Jurkat, Clone E6-1 (cell line): ENCODE data around the gene EPHA1.

Experiments
- DNase-seq: peaks from one replicate; pipeline ENCODE4 v3.0.0-alpha.2; 2011; ENCODE audit warnings: low read depth, low spot score
- H3K4me3 ChIP-seq: 2 replicates; pipeline ENCODE4 v1.5.1; 2011; ENCODE audit warnings: mild to moderate bottlenecking, low read length, control low read depth, moderate library complexity

Gene EPHA1

DNA sequence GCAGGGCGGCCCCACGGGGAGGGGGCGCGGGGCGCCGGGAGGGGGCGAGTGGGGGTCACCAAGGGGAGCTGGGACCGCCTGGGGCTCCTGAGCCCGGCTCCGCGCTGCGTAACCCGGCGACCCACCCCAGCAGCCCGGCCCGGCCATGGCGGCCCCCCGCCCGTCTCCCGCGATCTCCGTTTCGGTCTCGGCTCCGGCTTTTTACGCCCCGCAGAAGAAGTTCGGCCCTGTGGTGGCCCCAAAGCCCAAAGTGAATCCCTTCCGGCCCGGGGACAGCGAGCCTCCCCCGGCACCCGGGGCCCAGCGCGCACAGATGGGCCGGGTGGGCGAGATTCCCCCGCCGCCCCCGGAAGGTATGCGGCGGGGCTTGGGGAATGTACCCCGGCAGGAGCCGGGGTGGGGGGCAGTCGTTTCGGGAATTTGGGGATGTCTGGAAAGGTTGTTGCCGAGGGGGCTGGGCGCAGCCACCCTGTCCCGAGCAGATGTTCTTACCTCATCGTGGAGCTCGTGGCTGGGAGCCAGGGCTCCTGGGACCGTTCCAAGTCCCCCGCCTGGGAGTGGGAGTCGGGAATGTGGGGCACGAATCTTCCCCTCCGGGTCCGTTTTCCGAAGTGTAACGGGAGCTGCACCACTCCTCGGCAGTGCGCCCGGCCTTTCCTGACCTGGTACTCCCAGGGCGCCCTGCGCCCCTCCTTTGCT lies 27.1 kb downstream of the EPHA1 start:
- DNase-seq = no peak
- H3K4me3 ChIP-seq = peak overlapping the region; percentile 80

DNA sequence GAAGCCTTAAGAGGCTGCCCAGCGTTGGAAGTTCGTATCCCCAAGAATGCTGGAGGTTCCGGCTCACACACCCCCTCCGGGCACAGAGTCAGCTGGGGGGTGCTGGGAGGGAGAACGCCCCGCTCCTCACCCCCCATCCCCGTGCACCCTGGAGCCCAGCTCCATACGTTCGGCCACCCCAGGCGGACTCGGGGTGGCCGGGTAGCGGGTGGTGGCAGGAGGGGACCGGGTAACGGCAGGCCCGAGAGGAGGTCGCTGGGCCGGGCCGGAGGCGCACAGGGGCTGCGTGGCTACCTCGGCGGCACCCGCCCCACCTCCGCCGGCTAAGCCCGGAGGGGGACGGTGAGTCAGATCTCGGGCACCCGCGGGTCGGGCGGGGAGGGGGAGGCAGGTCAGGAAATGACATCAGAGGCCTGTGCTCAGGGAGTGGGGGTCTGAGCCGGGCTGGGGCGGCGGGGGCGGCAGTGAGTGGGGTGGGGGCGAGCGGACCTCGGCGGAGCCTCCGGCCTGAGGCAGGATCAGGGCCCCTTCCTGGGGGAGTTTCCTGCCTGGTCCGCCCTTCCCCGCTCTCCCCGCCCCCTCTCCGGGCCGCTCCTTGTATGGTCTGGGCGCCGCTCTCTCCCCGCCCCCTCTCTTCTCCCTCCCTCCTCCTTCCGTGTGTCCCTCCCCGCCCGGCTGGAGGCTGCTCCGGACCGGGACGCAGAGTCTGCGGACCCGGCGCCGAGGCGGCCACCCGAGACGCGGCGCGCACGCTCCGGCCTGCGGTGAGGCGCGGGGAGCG lies 27.8 kb downstream of the EPHA1 start, which contains the start of gene ZYX:
Gene ZYX, plus strand, starts transcription at position 700 of the 781 bp plus-strand sequence. CDS start 227 bp downstream, outside the sequence.
- DNase-seq = peak; percentile 63
- H3K4me3 ChIP-seq = peak within 1 kb of the TSS; percentile 80

GRCh38 chr7:143380260-143380645 lies 28.4 kb downstream of the EPHA1 start:
- peak; percentile 82 for DNase-seq

DNA sequence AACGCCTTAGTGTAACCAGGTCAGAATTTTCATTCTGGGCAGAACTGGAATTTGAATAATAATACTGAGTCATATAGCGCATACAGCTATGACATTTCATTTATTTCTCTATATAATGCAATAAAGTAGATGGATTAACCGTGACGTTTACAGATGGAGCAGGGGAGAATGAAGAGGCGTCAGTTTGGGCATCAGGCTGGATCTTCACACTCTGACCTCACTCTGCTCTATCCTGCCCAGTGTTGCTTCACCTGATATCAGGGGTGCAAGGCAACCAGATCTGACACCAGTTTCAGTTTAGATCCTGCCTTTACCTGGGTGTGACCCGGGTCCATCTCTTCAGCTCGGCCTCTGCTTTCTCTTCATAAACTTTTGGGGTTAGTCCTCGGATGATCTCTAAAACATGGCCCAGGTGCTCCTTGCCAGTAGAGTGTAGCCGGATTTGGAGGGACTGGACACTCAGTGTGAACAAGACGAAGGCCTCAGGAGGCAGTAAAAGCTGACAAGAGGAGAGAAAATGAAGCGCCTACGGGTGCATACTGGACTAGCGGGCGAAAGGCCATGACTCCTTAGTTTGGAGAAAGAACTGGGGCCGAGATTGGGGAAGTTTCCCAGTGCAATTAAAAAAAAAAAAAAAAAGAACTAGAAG lies 28.9 kb downstream of the EPHA1 start:
- no peak for DNase-seq
- peak overlapping the region; percentile 80 for H3K4me3 ChIP-seq

More at GRCh38 chr7:143380260-143380645, 28.4 kb downstream of the EPHA1 start:
- H3K4me3 ChIP-seq = peak overlapping the region; percentile 80

DNA sequence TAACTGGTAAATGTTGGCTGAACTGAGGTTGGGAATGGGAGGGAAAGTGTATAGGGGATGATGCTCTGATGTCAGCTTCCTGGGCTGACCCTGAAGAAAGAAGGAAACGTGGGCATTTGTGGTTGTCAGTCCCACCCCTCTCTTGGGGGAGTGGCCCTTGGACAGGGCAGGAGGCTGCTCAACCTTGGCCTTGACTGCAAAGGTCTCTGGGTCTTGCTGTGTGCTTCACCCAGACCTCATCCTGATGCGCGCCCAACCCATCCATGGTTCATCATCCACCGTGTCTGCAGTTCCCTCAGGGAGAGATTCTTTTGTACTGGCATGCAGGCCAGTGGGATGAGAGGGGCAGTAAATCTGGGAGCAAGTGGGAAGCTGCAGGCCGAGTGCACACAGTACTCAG lies 32.3 kb downstream of the EPHA1 start:
- DNase-seq = no peak

GRCh38 chr7:143375298-143376034 lies 33.2 kb downstream of the EPHA1 start:
- peak; percentile 88 for DNase-seq
- peak overlapping the region; percentile 13 for H3K4me3 ChIP-seq

More for the DNA sequence above, 32.3 kb downstream of the EPHA1 start:
- no peak overlapping the region for H3K4me3 ChIP-seq

GRCh38 chr7:143374561-143374960 lies 34.1 kb downstream of the EPHA1 start:
- DNase-seq = no peak
- no peak overlapping the region for H3K4me3 ChIP-seq

DNA sequence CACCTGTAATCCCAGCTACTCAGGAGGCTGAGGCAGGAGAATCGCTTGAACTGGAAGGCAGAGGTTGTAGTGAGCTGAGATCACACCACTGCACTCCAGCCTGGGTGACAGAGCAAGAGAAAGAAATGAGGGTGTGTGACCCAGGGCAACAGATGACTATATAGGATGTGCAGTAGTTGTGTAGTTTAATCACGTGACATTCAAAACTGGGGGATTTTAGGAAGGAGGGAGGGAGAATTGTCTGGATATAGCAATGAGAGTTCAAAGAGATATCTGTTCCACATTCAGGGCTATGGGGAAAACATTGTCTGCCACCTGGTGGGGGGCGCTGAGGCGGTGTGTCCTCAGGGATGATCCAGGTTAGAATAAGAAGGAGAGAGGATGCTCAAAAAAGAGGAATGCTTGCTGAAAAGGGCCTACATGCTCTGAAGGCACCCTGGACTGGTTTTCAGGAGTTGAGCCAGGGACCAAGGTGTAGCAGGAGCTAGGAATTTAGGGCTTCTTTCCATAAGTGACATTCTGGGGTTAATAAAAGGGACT lies 35.3 kb downstream of the EPHA1 start:
- H3K4me3 ChIP-seq = no peak overlapping the region
- DNase-seq = no peak

DNA sequence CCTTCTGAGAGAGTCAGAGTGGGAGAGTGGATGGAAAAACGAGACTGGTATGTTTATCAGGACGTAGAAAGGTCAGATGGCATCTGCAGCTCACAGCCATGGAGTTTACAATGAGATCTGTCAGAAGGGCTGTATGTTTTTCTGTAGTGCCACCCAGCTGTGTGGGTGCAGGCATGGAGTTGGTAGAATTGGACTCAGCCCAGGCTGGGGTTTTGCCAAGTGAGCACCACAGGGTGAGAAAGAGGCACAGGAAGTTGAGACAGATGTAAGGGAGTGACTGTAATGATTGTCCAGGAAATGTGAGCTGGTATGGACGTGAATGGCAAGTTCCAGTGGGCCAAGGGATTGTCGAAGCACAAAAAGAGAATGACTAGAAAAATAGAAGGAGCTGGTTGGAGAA lies 36.6 kb downstream of the EPHA1 start:
- DNase-seq = peak; percentile 44
- no peak overlapping the region for H3K4me3 ChIP-seq

DNA sequence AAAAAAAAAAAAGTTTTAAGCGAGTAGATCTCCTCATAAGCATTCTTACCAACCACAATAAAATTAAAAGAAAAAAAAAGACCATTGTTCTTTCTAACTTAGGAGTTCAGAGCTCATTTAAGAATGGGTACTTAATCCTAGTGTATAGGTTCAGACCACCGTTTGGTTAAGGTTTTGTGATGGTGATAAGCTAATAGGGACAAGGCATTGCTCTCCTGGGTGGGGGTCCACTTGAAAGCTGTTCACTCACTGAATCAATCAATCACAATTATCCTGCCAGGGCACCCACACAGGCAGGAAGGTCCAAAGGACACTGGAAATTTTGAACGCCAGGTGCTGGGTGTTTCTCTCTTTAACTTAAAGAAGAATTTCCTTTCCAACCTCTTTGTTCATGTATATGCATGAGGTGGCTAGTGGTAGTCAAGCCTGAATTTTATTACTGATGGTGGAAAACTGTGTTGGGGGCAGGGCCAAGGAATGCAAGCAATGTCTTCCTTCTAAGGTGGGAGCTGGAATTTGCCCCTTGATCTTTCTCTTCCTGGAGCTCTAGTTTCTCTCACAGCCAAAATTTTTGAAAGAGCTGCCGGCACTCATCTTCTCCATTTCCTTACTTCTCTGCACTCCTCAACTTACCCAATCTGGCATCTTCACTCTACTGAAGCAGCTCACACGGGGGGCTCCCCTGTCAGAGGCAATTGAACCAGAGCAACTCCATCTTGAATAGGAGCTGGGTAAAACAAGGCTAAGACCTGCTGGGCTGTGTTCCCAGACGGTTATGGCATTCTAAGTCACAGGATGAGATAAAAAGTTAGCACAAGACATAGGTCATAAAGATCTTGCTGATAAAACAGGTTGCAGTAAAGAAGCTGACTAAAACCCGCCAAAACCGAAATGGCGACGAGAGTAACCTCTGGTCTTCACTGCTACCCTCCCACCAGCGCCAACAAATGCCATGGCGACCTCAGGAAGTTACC lies 38.7 kb downstream of the EPHA1 start:
- no peak for DNase-seq
- H3K4me3 ChIP-seq = no peak overlapping the region

DNA sequence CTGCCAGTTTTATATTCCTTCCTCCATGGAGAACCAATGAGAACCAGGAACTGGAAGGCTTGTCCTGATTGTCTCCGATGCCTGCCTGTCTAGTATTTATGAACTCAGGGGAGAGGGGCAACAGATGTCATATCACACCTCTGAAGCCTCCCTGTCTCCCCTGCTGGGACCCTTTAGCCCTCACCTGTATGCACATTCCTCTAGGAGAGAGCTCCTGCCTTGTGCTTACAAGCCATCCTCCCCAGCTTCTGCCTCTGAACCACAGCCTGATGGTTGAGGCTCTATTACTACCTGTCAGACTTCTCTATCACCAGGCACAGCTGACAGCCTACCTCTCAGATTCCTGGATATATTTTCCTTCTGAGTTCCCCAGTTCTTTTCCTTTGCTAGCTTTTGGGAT lies 40.3 kb downstream of the EPHA1 start:
- no peak for DNase-seq
- H3K4me3 ChIP-seq = no peak overlapping the region

- H3K4me3 ChIP-seq = no peak overlapping the region
- no peak for DNase-seq
Observed at GRCh38 chr7:143367972-143368371, 40.7 kb downstream of the EPHA1 start.

DNA sequence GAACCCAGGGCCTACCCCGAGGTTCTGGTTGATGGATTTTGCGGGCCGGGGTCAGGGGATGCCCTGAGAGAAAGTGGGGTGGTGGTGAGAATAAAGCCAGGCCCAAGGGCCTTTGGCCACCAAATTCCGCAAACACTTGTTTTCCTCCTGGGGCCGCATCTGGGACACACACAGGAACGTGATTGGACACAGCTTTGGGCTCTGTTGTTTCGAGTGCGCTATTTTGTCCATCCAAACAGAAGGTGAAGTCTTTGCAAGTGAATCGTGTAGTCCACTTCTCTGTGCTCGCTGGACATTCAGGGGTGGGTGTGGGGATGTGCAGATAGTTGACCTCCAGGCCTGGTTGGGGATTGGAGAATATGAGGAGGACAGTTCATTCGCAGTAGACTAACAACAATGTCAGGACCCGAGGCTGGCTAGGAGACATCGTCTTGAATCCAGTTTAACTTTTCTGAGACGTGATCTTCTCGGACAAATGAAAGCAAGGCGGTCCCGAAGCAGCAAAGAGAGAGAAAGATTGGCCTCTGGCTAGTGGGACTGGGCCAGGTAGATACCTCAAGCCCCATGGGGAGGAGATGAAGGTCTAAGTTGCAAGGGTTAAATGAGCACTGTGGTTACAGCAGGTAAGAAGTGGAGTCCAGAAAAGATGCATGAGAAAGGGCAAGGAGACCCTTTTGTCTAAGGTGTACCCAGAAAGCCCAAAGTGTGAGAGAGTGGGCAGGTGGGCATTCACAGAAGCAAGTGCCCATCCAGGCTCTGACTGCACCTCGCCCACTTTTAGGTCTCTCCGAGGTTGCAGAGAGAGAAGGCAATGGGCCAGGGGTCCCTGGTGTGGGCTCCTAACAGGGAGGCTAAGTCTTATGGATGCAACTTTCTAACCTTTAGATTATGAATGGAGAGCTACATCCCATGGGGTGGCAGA lies 45.4 kb downstream of the EPHA1 start:
- H3K4me3 ChIP-seq = no peak overlapping the region
- no peak for DNase-seq

DNA sequence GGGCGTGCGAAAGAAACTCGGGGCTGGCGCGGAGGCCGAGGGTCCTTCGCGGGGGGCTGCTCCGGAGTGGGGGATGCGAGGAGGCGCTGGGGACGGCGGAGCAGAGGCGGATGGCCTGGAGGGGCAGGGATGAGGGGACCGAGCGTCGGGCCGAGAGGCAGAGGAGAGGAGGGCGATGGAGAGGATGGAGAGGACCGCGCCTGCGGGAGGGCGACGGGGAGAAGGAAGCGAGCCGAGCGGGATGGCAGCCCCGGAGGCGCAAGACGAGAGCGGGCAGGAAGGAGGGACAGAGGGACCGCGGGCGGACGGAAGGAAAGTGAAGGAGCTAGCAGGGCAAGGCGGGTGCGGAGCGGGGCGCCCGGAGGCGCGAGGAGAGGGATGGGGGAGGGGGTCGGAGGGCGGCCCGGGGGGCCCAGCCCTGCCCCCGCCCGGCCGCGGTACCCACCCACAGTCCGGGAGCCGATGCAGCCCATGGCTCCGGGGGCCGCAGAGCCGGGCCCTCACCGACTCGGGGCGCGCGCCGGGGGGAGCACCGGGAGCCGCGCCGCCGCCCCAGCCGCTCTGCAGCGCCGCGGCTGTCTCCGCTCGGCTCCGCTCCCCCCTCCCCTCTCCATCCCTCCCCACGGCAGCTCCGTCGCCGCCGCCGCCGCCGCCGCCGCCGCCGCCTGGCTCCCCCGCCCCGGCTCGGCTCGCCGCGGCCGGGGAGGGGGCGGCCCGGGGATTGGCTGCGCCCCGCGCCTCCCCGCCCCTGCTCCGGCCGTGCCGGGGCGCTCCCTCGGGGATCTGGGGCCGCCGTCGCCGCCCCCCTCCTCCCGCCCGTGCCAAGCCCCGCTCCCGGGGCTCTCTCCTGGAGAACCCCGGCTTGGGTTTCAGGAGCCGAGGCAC lies 46.3 kb downstream of the EPHA1 start, which contains the start of gene FAM131B:
Gene FAM131B, minus strand, starts transcription at position 583 of the 885 bp plus-strand sequence. Its CDS starts 110 bp downstream, at position 473.
- no peak for DNase-seq
- H3K4me3 ChIP-seq = peak within 1 kb of the TSS; percentile 41

GRCh38 chr7:143361552-143362130 lies 47.0 kb downstream of the EPHA1 start:
- DNase-seq = no peak
- peak overlapping the region; percentile 41; the same call in 1 of the 2 replicates for H3K4me3 ChIP-seq
